HG02981 (cell line): ENCODE data around the gene TAOK2.

Source experiments
- ATAC-seq: cut with Tn5 transposase; IDR thresholded peaks from one replicate; pipeline ENCODE4 v1.9.1; 2021; ENCODE audit warnings: mild to moderate bottlenecking, moderate library complexity; ENCODE audit not compliant: unreplicated experiment

The TAOK2 gene

GRCh38 chr16:29986931-29987330 is 13.3 kb downstream of the TAOK2 start:
- no peak for ATAC-seq

GRCh38 chr16:29987371-29988085 is 13.9 kb downstream of the TAOK2 start:
- no peak for ATAC-seq

- no peak for ATAC-seq
Measured at GRCh38 chr16:29988346-29989075, 14.8 kb downstream of the TAOK2 start.

GRCh38 chr16:29989111-29989858 is 15.6 kb downstream of the TAOK2 start:
- no peak for ATAC-seq

- no peak for ATAC-seq
Measured at GRCh38 chr16:29990034-29990433, 16.4 kb downstream of the TAOK2 start.

GRCh38 chr16:29990883-29991570 is 17.4 kb downstream of the TAOK2 start:
- no peak for ATAC-seq

- ATAC-seq: no peak
Measured at GRCh38 chr16:29991571-29991904, 17.9 kb downstream of the TAOK2 start.

- ATAC-seq: no peak
Measured at GRCh38 chr16:29992344-29992967, 18.8 kb downstream of the TAOK2 start.

- no peak for ATAC-seq
Measured at GRCh38 chr16:29993191-29993902, 19.7 kb downstream of the TAOK2 start.

- ATAC-seq: no peak
Measured at GRCh38 chr16:29993903-29994599, 20.4 kb downstream of the TAOK2 start.

GRCh38 chr16:29994600-29995323 is 21.1 kb downstream of the TAOK2 start:
- no peak for ATAC-seq

- peak; percentile 32 for ATAC-seq
Measured at GRCh38 chr16:29995324-29995910, 21.7 kb downstream of the TAOK2 start, which contains the start of gene HIRIP3. HIRIP3 (minus strand) TSS chr16:29995617; CDS start chr16:29995605, 12 bp downstream.

- ATAC-seq: peak; percentile 91
Measured at GRCh38 chr16:29995911-29996765, 22.5 kb downstream of the TAOK2 start, which contains the start of gene INO80E. INO80E (plus strand) TSS chr16:29996241; CDS start chr16:29996311, 70 bp downstream.

GRCh38 chr16:29996766-29997250 is 23.1 kb downstream of the TAOK2 start:
- no peak for ATAC-seq

- no peak for ATAC-seq
Measured at GRCh38 chr16:29999605-30000004, 25.9 kb downstream of the TAOK2 start.

GRCh38 chr16:30000735-30001631 is 27.3 kb downstream of the TAOK2 start:
- ATAC-seq: no peak
